ENCODE results near the gene NUBPL.
"Not testable (repeated sequence)": the region's sequence is repeated elsewhere in the genome, so short reads cannot be mapped to it uniquely, and the experiment has no call there.

NUBPL gene

DNA sequence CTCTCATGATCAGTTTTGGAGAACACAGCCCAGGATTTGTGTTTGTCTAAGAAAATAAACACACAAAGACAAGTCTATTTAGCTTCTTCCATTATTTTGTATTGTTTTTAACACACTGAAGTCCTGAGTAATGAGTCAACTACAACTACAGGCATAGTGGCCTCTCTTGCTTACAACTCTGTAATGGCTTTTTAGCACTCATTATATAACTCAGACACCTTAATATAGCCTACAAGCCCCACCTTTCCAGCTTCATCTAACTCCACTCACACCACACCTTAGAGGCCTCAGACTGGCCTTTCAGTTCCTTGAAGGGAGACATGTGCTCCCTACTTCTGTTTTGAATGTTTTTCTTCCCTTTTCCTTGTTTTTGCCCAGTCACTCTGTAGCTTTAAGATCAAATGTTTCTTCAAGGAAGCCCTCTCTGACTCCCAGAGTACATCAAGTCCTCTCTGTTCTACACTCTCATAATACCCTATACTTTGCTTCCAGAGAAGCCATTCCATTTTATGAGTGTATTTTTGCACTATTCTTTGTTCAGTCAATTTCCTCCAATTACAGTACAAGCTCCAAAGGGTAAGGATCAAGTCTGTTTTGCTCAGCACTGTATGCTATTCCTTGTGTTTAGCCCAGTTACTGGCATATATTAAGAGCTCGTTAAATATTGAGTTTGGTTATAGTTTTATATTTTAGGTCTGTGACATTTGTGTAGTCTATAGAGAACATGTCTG is 282.3 kb downstream of the NUBPL start:
- H3K27ac ChIP-seq = no peak overlapping the region
- no peaks in the 10 kb centered on the region for H3K36me3 ChIP-seq
- TF ChIP-seq, protein P1, sequence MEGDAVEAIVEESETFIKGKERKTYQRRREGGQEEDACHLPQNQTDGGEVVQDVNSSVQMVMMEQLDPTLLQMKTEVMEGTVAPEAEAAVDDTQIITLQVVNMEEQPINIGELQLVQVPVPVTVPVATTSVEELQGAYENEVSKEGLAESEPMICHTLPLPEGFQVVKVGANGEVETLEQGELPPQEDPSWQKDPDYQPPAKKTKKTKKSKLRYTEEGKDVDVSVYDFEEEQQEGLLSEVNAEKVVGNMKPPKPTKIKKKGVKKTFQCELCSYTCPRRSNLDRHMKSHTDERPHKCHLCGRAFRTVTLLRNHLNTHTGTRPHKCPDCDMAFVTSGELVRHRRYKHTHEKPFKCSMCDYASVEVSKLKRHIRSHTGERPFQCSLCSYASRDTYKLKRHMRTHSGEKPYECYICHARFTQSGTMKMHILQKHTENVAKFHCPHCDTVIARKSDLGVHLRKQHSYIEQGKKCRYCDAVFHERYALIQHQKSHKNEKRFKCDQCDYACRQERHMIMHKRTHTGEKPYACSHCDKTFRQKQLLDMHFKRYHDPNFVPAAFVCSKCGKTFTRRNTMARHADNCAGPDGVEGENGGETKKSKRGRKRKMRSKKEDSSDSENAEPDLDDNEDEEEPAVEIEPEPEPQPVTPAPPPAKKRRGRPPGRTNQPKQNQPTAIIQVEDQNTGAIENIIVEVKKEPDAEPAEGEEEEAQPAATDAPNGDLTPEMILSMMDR (IDR thresholded peaks at IDR 0.05) = no peak
- H3K9me3 ChIP-seq = no peaks in the 10 kb centered on the region
- H3K4me3 ChIP-seq (ENCODE audit: low read depth in 1 of 2, low read length in 1 of 2) = no peak overlapping the region
- no peaks in the 10 kb centered on the region for H3K27me3 ChIP-seq
- H3K4me1 ChIP-seq (ENCODE audit: control insufficient read depth in 1 of 2, insufficient read depth in 1 of 2, low read depth in 1 of 2, low read length in 1 of 2) = no peaks in the 10 kb centered on the region

DNA sequence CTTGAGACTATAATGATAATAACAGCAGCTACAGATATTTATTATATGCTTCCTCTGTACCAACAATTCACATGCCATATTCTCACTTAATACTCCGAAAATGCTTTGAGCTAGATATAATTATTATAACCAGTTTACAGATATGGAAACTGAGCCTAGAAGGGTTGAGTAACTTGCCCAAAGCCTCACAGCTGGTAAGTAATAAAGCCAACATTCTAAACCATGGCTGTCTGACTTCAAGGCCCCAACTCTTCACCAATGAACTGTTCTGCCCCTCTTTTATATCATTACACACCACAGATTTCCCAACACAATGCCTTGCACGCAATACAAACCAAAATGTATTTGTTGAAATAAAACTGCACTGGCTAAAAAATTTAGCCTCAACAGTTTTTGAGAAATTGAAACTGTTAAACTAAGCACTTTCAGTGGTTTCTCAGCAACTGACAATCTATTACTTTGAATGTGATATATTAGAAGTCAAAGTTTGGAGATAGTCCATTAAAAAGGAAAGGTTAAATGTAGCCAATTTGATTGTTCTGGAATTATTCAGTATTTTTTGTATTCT is 293.4 kb downstream of the NUBPL start:
- Histone ChIP-seq H3K9me3 (no peaks in the 10 kb centered on the region), H3K36me3 (no peaks in the 10 kb centered on the region), H3K4me1 (ENCODE audit: control insufficient read depth in 1 of 2, insufficient read depth in 1 of 2, low read depth in 1 of 2, low read length in 1 of 2) (no peaks in the 10 kb centered on the region), H3K27ac (no peak overlapping the region), H3K4me3 (ENCODE audit: low read depth in 1 of 2, low read length in 1 of 2) (no peak overlapping the region), H3K27me3 (no peaks in the 10 kb centered on the region)
- TF ChIP-seq, protein P1 (IDR thresholded peaks at IDR 0.05) = no peak

DNA sequence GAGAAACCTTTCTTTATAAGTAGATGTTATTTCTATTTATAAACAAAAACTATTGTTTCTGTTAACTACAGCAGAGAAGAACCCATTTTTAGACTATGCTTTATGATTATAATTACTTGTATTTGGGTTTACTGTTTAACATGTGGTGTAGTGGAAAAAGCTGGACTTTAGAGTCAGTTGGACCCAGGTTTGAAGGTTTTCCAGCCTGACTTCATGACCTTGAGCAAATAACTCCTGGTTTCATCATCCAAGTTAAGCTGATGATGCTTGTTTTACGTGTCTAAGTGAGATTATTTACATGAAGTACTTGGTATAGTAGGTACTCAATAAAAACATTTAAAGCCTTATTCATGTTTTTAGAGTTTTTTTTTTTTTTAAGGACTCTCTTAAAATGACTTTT is 294.1 kb downstream of the NUBPL start:
- no peak overlapping the region for H3K27ac ChIP-seq
- H3K36me3 ChIP-seq = no peaks in the 10 kb centered on the region
- no peaks in the 10 kb centered on the region for H3K27me3 ChIP-seq
- TF ChIP-seq, protein P1 (IDR thresholded peaks at IDR 0.05) = no peak
- no peaks in the 10 kb centered on the region for H3K4me1 ChIP-seq (ENCODE audit: control insufficient read depth in 1 of 2, insufficient read depth in 1 of 2, low read depth in 1 of 2, low read length in 1 of 2)
- H3K9me3 ChIP-seq = no peaks in the 10 kb centered on the region
- no peak overlapping the region for H3K4me3 ChIP-seq (ENCODE audit: low read depth in 1 of 2, low read length in 1 of 2)

DNA sequence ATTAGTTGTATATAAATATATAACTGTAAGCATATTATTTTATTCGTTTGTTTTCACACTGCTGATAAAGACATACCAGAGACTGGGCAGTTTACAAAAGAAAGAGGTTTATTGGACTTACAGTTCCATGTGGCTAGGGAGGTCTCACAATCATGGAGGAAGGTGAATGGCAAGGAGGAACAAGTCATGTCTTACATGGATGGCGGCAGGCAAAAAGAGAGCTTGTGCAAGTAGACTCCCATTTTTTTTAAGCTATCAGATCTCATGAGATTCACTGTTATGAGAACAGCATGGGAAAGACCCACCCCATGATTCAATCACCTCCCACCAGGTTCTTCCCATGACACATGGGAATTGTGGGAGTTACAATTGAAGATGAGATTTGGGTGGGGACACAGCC is 294.8 kb downstream of the NUBPL start:
- H3K27me3 ChIP-seq; H3K4me3 ChIP-seq (ENCODE audit: low read depth in 1 of 2, low read length in 1 of 2); H3K9me3 ChIP-seq; H3K27ac ChIP-seq; H3K36me3 ChIP-seq; H3K4me1 ChIP-seq (ENCODE audit: control insufficient read depth in 1 of 2, insufficient read depth in 1 of 2, low read depth in 1 of 2, low read length in 1 of 2): not testable (repeated sequence)

DNA sequence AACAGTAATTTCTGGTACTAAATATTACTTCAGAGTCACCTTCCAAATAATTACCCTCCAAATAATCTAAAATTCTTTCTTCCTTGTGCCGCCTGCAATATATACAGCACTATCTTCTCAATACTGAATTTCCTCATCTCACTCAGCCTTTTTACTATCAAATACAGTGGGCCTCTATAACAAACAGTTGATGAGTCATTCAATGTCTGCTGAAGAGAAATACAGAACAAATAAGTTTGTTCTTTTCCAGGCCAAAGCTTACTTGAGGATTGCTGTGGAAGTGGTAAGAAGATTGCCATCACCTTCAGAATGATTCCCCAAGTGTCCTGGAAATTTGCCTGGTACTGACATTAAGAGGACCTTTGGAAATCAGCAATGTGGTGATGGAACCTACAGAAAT is 297.7 kb downstream of the NUBPL start:
- Histone ChIP-seq H3K27me3 (no peaks in the 10 kb centered on the region), H3K4me3 (ENCODE audit: low read depth in 1 of 2, low read length in 1 of 2) (no peak overlapping the region), H3K27ac (no peak overlapping the region), H3K4me1 (ENCODE audit: control insufficient read depth in 1 of 2, insufficient read depth in 1 of 2, low read depth in 1 of 2, low read length in 1 of 2) (no peaks in the 10 kb centered on the region), H3K9me3 (no peaks in the 10 kb centered on the region), H3K36me3 (no peaks in the 10 kb centered on the region)
- TF ChIP-seq, protein P1 (IDR thresholded peaks at IDR 0.05) = no peak

Measured in neutrophil (primary cell).